ENCODE data around the gene RELT. TPM values are rescaled to one million over a fixed set of nuclear protein-coding genes. Genes with fewer than 3 reads are reported as not detected.

Gene RELT
- total RNA-seq, 1 donor from 2014 or later, result 15.8 TPM

- no peak for DNase-seq (ENCODE audit: low spot score)
Observed at GRCh38 chr11:73389916-73390315, 13.7 kb downstream of the RELT start.

- no peak for DNase-seq (ENCODE audit: low spot score)
Observed at GRCh38 chr11:73390601-73391565, 14.7 kb downstream of the RELT start.

GRCh38 chr11:73391665-73392064 lies 15.5 kb downstream of the RELT start:
- no peak for DNase-seq (ENCODE audit: low spot score)

- DNase-seq (ENCODE audit: low spot score), result no peak
Observed at GRCh38 chr11:73392108-73393010, 16.2 kb downstream of the RELT start.

- no peak for DNase-seq (ENCODE audit: low spot score)
Observed at GRCh38 chr11:73393011-73393380, 16.8 kb downstream of the RELT start.

- no peak for DNase-seq (ENCODE audit: low spot score)
Observed at GRCh38 chr11:73393479-73394415, 17.5 kb downstream of the RELT start.

- DNase-seq (ENCODE audit: low spot score), result no peak
Observed at GRCh38 chr11:73394416-73395296, 18.5 kb downstream of the RELT start.

GRCh38 chr11:73395297-73396208 lies 19.4 kb downstream of the RELT start:
- no peak for DNase-seq (ENCODE audit: low spot score)

GRCh38 chr11:73396251-73396930 lies 20.2 kb downstream of the RELT start:
- DNase-seq (ENCODE audit: low spot score), result no peak

GRCh38 chr11:73396985-73397384 lies 20.8 kb downstream of the RELT start:
- DNase-seq (ENCODE audit: low spot score), result no peak

- no peak for DNase-seq (ENCODE audit: low spot score)
Observed at GRCh38 chr11:73397468-73398131, 21.4 kb downstream of the RELT start.

GRCh38 chr11:73398132-73398526 lies 21.9 kb downstream of the RELT start:
- no peak for DNase-seq (ENCODE audit: low spot score)

- DNase-seq (ENCODE audit: low spot score), result peak; percentile 89
Observed at GRCh38 chr11:73398721-73399120, 22.5 kb downstream of the RELT start.

- DNase-seq (ENCODE audit: low spot score), result peak; percentile 72
Observed at GRCh38 chr11:73399159-73399590, 23.0 kb downstream of the RELT start.

- DNase-seq (ENCODE audit: low spot score), result no peak
Observed at GRCh38 chr11:73399636-73400035, 23.4 kb downstream of the RELT start.

GRCh38 chr11:73400293-73400692 lies 24.1 kb downstream of the RELT start:
- peak; percentile 65 for DNase-seq (ENCODE audit: low spot score)

GRCh38 chr11:73401217-73401923 lies 25.2 kb downstream of the RELT start:
- no peak for DNase-seq (ENCODE audit: low spot score)

Data from mesenteric fat pad (tissue), 1 donor.